DND-41 (cell line): ENCODE data around the gene CEP68.

Source experiments
- ATAC-seq: fragments of 200-7000 bp; cut with Tn5 transposase; 3 replicates; pipeline ENCODE4 v1.9.1; 2021; ENCODE audit warnings: low read depth; ENCODE audit not compliant: insufficient read depth
- DNase-seq: peaks from one replicate; pipeline ENCODE4 v3.0.0-alpha.2; 2020
- H2AFZ ChIP-seq: 2 replicates; pipeline ENCODE4 v1.6.0; 2012; ENCODE audit warnings: low read depth, low read length
- H3K27ac ChIP-seq: 2 replicates; pipeline ENCODE4 v1.5.1; 2012; ENCODE audit warnings: low read length, inconsistent platforms
- H3K27me3 ChIP-seq: fragments of 200-600 bp; sonication (generic); 2 replicates; pipeline ENCODE4 v1.6.0; 2012; ENCODE audit warnings: low read length, mild to moderate bottlenecking, inconsistent platforms; ENCODE audit not compliant: insufficient read depth, poor library complexity
- H3K36me3 ChIP-seq: 2 replicates; pipeline ENCODE4 v1.5.1; 2012; ENCODE audit warnings: low read length, inconsistent platforms; ENCODE audit not compliant: insufficient read depth
- H3K4me1 ChIP-seq: 2 replicates; pipeline ENCODE4 v1.5.1; 2012; ENCODE audit warnings: mild to moderate bottlenecking, low read length; ENCODE audit not compliant: insufficient read depth
- H3K4me2 ChIP-seq: 2 replicates; pipeline ENCODE4 v1.6.0; 2012; ENCODE audit warnings: mild to moderate bottlenecking, moderate library complexity, low read length, inconsistent platforms; ENCODE audit not compliant: insufficient read depth
- H3K4me3 ChIP-seq, 2 experiments: fragments of 200-600 bp in 1 of 2; shearing (Covaris generic) in 1 of 2; 2 replicates each; pipeline ENCODE4 v1.5.1; 2012 to 2016; ENCODE audit warnings: inconsistent platforms in 2 of 2, low read length in 2 of 2, mild to moderate bottlenecking in 2 of 2, low read depth in 1 of 2, moderate library complexity in 1 of 2
- H3K79me2 ChIP-seq: 2 replicates; pipeline ENCODE4 v1.6.0; 2012; ENCODE audit warnings: low read length, inconsistent platforms; ENCODE audit not compliant: insufficient read depth
- H3K9ac ChIP-seq: 2 replicates; pipeline ENCODE4 v1.6.0; 2012; ENCODE audit warnings: low read depth, mild to moderate bottlenecking, inconsistent platforms, low read length, moderate library complexity
- H3K9me3 ChIP-seq: 2 replicates; pipeline ENCODE4 v1.5.1; 2012; ENCODE audit warnings: low read length, moderate library complexity, mild to moderate bottlenecking, inconsistent platforms; ENCODE audit not compliant: insufficient read depth, severe bottlenecking
- H4K20me1 ChIP-seq: 2 replicates; pipeline ENCODE4 v1.6.0; 2012; ENCODE audit warnings: low read length; ENCODE audit not compliant: insufficient read depth
- CTCF ChIP-seq: IDR thresholded peaks from 2 replicates; pipeline ENCODE4 v1.5.1; 2012; ENCODE audit warnings: borderline replicate concordance, low read length, moderate library complexity, mild to moderate bottlenecking; ENCODE audit not compliant: poor library complexity, severe bottlenecking; ENCODE audit errors: extremely low read depth
- EZH2 ChIP-seq: IDR thresholded peaks from 3 replicates; pipeline ENCODE4 v1.6.1; 2012; ENCODE audit warnings: borderline replicate concordance, low read depth, mild to moderate bottlenecking, moderate library complexity, low read length, inconsistent platforms; ENCODE audit not compliant: severe bottlenecking

Gene CEP68

DNA sequence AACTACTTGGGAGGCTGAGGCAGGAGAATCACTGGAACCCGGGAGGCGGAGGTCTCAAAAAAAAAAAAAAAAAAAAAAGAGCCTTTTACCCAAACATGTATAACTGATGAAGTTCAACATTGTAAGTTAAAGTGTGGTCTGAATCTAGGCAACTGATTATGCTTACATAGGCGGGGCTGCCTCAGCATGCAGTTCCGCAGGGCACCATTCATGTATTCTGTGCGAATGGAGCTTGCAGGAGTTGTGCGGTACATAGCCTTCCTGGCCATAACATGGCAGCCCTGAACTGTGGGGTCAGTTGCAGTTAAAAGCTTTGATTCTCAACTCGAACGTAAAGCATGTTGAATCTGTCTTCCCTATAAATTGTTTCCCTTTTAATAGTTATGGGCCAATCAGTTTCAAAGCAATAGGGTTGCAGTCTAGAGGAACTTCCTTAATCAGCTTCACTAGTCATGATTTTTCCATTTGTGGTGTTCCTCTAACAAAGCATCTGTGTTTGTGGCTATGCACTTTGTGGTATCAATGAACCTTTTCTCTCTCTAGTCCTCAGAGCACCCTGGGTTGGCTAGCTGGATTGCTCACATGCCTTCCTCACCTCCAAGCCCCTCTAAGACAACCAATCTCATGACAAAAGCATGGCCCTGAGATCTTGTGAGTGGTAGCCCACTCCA, 30.6 kb upstream of the CEP68 start:
- no peak overlapping the region for H3K4me2 ChIP-seq
- no peaks in the 10 kb centered on the region for H3K27me3 ChIP-seq
- no peak overlapping the region for H2AFZ ChIP-seq
- TF ChIP-seq EZH2 (no peak), CTCF (no peak)
- no peak for DNase-seq
- no peaks in the 10 kb centered on the region for H3K9me3 ChIP-seq
- ATAC-seq = peak; percentile 33; the same call in 1 of the 3 replicates
- peaks cover 39% of the 10 kb centered on the region for H3K36me3 ChIP-seq
- H3K9ac ChIP-seq = no peak overlapping the region
- H3K4me1 ChIP-seq = no peaks in the 10 kb centered on the region
- no peaks in the 10 kb centered on the region for H3K79me2 ChIP-seq
- H4K20me1 ChIP-seq = peaks cover 21% of the 10 kb centered on the region
- no peak overlapping the region for H3K27ac ChIP-seq
- no peak overlapping the region for H3K4me3 ChIP-seq

DNA sequence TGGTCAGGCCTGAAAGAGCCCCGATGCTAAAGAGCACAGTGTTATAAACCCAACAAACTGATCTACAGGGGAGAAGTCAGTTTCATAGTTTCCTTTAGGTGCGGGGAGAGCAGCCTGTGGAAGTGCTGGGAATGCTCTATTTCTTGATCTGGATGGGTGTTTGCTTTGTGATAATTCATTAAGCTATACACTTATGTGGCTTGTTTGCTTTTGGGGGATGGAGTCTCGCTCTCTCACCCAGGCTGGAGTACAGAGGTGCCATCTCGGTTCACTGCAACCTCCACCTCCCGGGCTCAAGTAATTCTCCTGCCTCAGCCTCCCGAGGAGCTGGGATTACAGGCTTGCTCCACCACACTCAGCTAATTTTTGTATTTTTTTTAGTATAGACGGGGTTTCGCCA, 30.1 kb upstream of the CEP68 start:
- no peak overlapping the region for H3K4me3 ChIP-seq
- H2AFZ ChIP-seq = no peak overlapping the region
- DNase-seq (no peak), ATAC-seq (no peak)
- H3K4me2 ChIP-seq = no peak overlapping the region
- 0 out of 2 replicates have a peak, but pooled peaks cover 1% of the 10 kb centered on the region for H3K4me1 ChIP-seq
- peaks cover 33% of the 10 kb centered on the region for H3K36me3 ChIP-seq
- peaks cover 19% of the 10 kb centered on the region for H4K20me1 ChIP-seq
- no peak overlapping the region for H3K9ac ChIP-seq
- H3K9me3 ChIP-seq = no peaks in the 10 kb centered on the region
- TF ChIP-seq EZH2 = no peak
- TF ChIP-seq CTCF = no peak
- no peaks in the 10 kb centered on the region for H3K79me2 ChIP-seq
- no peak overlapping the region for H3K27ac ChIP-seq
- no peaks in the 10 kb centered on the region for H3K27me3 ChIP-seq

DNA sequence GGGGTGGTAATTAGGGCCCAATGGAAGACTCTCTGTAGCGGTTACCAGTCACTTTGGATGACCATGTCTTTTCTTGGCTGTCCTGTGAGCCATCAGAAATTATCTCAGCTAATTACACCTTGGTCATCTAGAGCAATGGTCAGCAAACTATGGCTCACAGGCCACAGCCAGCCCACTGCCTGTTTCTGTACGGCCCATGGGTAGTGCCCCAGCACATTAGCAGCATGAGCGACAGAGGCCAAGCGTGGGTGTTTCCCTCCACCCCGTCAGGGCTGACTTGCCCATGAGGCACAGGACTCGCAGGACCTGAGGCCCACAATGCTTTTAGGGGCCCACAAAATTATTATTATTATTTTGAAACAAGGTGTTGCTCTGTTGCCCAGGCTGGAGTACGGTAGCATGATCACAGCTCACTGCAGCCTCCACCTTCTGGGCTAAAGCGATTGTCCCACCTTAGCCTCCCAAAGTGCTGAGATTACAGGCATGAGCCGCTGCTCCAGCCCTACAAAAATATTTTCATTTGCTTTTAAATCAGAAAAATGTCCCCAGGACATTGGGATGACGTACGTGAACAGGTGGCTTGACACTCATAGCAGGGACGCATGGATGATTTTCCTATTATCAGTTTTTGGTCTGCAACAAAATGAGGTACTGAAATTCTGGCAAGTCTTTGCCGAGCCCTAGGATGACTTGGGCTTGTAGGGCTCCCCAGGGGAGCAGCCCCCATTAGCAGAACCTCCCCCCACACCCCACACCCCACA, 29.3 kb upstream of the CEP68 start:
- Histone ChIP-seq H4K20me1 (peaks cover 13% of the 10 kb centered on the region), H3K27ac (no peak overlapping the region), H3K9me3 (no peaks in the 10 kb centered on the region), H2AFZ (no peak overlapping the region), H3K4me3 (no peak overlapping the region), H3K4me2 (no peak overlapping the region), H3K79me2 (no peaks in the 10 kb centered on the region), H3K9ac (no peak overlapping the region), H3K27me3 (no peaks in the 10 kb centered on the region), H3K36me3 (peaks cover 26% of the 10 kb centered on the region), H3K4me1 (0 out of 2 replicates have a peak, but pooled peaks cover 7% of the 10 kb centered on the region)
- TF ChIP-seq EZH2 (no peak), CTCF (no peak)
- DNase-seq (no peak), ATAC-seq (no peak)
